Thyroid gland (tissue), 4 donors: ENCODE measurements around the gene CLCF1. TPM values are rescaled to one million over a fixed set of nuclear protein-coding genes. Genes with fewer than 3 reads are reported as not detected.

ENCODE experiments used
- DNase-seq, 2 donors: peaks; one replicate each; pipeline ENCODE4 v3.0.0-alpha.2; 2019
- H3K27ac ChIP-seq, 3 donors: fragments of 200-600 bp; sonication (generic); 1 replicate in 2 of 3; 2 replicates in 1 of 3; pipeline ENCODE4 v1.5.1; 2016 to 2019; ENCODE audit warnings: mild to moderate bottlenecking in 1 of 3, moderate library complexity in 1 of 3
- H3K27me3 ChIP-seq: fragments of 200-600 bp; sonication (generic); one replicate; pipeline ENCODE4 v1.5.1; 2019
- H3K36me3 ChIP-seq, 2 donors: fragments of 200-600 bp; sonication (generic); one replicate each; pipeline ENCODE4 v1.5.1; 2016 to 2019
- H3K4me1 ChIP-seq, 2 donors: fragments of 200-600 bp; sonication (generic); one replicate each; pipeline ENCODE4 v1.5.1; 2017 to 2019
- H3K4me3 ChIP-seq, 3 donors: fragments of 200-600 bp; sonication (generic); replicated peaks in 1 of 3; 1 replicate in 2 of 3; 2 replicates in 1 of 3; pipeline ENCODE4 v1.5.1; 2016; ENCODE audit warnings: mild to moderate bottlenecking in 1 of 3
- H3K9me3 ChIP-seq: fragments of 200-600 bp; sonication (generic); one replicate; pipeline ENCODE4 v1.5.1; 2017
- POLR2A ChIP-seq, 2 donors: fragments of 450-650 bp; IDR thresholded peaks; one replicate each; pipeline ENCODE4 v1.6.1; 2017; ENCODE audit warnings: antibody characterized with exemption in 2 of 2, mild to moderate bottlenecking in 2 of 2, moderate library complexity in 1 of 2
- WGBS, 2 donors: methylation state at CpG; one replicate each; pipeline ENCODE4 v1.1.5; 2017; 5-methylcytosine and 5-hydroxymethylcytosine counted together
- intact Hi-C: fragments of 100-400 bp; cut with DNase I; formaldehyde crosslinking; loops from one replicate; pipeline ENCODE4 v1.15.1; 2023
- total RNA-seq, 4 donors: library from RNA; depleted of rRNA; stranded (reverse); fragments of >200 nt; gene quantifications; one replicate each; pipeline ENCODE4 v1.2.3, GENCODE V29; 2016
- TF ChIP-seq, protein P1 (sequence below), 6 experiments: fragments of 200-600 bp in 3 of 6; fragments of 450-650 bp in 3 of 6; sonication (generic) in 3 of 6; IDR thresholded peaks; one replicate each; pipeline ENCODE4 v1.5.1; 2016 to 2019; ENCODE audit warnings: antibody characterized with exemption in 6 of 6, mild to moderate bottlenecking in 2 of 6, inconsistent platforms in 1 of 6, moderate library complexity in 1 of 6

The CLCF1 gene
- total RNA-seq, 4 donors from 2014 or later: 4.3 to 9.4 (median 6.9) TPM

DNA sequence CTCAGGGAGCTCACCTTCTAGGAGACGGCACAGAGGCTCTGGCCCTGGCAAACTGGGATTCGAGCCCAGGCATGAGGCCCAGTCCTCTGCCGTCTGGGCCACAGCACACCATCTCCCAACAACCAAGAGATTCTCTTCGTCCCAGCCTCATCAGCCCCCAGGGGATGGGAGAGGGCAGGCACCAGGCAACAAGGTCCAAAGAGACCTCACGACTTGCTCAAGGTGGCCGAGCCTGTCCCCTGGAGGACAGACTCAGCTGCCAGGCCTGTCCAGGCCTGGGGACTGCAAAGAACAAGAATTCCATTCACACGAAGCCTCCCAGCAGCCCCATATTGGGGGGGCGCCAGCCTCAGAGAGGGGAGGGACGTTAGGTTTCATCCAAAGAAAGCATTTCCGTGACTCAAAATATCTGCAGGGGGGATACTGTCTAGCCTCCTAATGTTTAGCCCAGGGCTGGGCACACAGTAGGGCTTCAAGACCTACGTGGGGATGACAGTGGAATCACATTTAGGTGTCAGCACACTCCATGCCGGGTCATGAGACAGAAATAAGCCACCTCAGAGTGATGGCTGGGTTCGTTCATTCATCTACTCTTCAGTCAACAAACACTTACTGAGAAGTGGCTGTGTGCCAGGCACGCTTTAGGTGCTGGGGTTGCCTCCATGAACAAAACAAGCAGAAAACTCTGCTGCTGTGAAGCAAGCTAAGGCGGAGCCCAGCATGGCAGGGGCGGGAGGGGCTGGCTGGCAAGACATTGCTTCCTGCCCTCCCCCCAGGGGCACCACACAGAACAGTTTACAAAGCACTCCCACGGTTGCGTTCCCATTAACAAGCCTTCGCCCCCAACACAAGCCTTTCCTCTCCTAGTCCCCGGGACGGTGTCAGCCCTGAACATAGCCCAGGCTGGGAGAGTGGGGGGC, 43.3 kb upstream of the CLCF1 start:
- no peaks in the 10 kb centered on the region for H3K36me3 ChIP-seq
- no peak overlapping the region for H3K4me3 ChIP-seq
- H3K27me3 ChIP-seq: no peaks in the 10 kb centered on the region
- H3K4me1 ChIP-seq: peaks cover 16 to 74% of the 10 kb centered on the region in 2 donors
- DNase-seq: peak; percentile 68
- 47 to 50% methylated on average over 17 to 21 of the region's 21 CpGs for WGBS, 2 donors
- intact Hi-C loops: no loop called here
- TF ChIP-seq, protein P1, sequence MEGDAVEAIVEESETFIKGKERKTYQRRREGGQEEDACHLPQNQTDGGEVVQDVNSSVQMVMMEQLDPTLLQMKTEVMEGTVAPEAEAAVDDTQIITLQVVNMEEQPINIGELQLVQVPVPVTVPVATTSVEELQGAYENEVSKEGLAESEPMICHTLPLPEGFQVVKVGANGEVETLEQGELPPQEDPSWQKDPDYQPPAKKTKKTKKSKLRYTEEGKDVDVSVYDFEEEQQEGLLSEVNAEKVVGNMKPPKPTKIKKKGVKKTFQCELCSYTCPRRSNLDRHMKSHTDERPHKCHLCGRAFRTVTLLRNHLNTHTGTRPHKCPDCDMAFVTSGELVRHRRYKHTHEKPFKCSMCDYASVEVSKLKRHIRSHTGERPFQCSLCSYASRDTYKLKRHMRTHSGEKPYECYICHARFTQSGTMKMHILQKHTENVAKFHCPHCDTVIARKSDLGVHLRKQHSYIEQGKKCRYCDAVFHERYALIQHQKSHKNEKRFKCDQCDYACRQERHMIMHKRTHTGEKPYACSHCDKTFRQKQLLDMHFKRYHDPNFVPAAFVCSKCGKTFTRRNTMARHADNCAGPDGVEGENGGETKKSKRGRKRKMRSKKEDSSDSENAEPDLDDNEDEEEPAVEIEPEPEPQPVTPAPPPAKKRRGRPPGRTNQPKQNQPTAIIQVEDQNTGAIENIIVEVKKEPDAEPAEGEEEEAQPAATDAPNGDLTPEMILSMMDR (IDR thresholded peaks at IDR 0.05): no peak
- no peak for TF ChIP-seq POLR2A (IDR thresholded peaks at IDR 0.05)
- H3K9me3 ChIP-seq: no peaks in the 10 kb centered on the region
- peak overlapping the region in 2 of 3 donors; percentile 43 to 75 for H3K27ac ChIP-seq

DNA sequence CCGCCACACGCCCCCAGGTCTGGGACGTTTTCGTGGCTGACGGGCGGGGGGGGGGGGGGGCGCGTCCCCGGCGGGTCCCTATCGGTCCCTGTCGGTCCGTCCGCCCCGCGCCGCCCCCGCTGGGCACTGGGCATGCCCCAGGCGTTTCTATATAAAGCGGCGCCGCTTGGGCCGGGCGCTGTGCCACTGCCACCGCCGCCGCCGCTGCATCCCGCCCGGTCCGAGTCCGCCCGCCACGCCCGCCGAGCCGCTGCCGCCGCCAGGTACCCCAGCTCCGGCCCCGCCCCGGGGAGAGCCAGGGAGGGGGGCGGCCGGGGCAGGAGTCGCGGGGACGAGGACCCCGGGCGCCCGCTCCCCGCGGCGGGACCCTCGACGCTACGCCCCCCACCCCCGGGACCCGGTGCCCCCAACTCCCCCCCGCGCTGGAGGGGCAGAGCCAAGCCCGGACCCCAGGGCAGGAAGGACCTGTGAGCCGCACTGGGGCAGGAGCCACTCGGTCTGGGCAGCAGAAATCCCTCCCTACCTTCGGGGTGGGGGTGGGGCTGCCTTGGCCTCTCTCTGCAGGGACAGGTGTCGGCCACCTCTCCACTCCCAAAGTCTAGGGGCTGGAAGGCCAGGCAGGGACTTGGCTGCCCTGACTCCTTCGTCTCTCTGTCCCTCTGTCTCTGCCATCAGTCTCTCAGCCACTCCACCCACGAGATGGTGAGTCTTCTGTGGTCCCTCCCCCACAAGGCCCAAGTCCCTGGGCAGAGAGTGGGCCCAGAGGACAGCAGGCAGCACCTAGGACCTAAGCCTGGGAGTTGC, 42.3 kb upstream of the CLCF1 start, which contains the start of gene CARNS1:
Gene CARNS1, plus strand, starts transcription at position 178 of the 804 bp plus-strand sequence. Its CDS starts 522 bp downstream, at position 700.
- peak within 1 kb of the TSS; percentile 43 to 75 (median 44) for H3K27ac ChIP-seq
- H3K27me3 ChIP-seq: no peaks in the 10 kb centered on the region
- no peaks in the 10 kb centered on the region for H3K9me3 ChIP-seq
- peaks cover 16 to 78% of the 10 kb centered on the region in 2 donors for H3K4me1 ChIP-seq
- WGBS, 2 donors: 0 to 8% methylated on average over 6 to 16 of the region's 67 CpGs
- TF ChIP-seq POLR2A (IDR thresholded peaks at IDR 0.05): peak in 1 of 2 donors; percentile 20
- TF ChIP-seq, protein P1 (IDR thresholded peaks at IDR 0.05): no peak
- peak; percentile 54 to 65 for DNase-seq
- no peaks in the 10 kb centered on the region for H3K36me3 ChIP-seq
- intact Hi-C loops: no loop called here
- peak within 1 kb of the TSS in 1 of 3 donors; percentile 35 for H3K4me3 ChIP-seq

DNA sequence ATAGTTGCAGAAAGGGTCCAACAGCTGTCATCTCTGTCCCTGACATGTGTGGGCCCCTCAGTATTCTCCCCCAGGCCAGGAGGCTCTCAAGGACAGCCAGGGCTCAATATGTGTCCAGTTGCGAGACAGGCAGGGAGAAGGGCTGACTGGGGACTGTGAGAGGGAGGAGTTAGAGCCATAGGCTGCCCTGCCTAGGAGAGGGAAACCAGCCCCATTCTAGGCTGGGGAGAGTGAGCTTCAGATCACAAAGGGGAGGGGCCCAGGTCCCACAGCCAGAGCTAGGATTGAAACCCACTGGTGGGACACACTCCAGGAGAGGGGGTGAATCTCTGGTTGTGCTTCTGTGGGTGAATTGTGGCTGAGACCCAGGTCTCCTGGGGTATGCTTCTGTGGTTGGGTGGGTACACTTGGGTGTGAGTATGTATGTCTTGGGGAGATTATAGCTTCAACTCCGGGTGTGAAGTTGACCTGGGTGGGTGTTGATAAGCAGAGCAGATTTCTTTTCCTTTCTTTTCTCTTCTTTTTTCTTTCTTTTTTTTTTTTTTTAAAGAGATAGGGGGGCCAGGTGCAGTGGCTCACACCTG, 40.0 kb upstream of the CLCF1 start:
- Histone ChIP-seq H3K4me3 (no peak overlapping the region), H3K9me3 (no peaks in the 10 kb centered on the region), H3K36me3 (no peaks in the 10 kb centered on the region), H3K4me1 (peaks cover 9 to 56% of the 10 kb centered on the region in 2 donors), H3K27ac (no peak overlapping the region), H3K27me3 (no peaks in the 10 kb centered on the region)
- WGBS, 2 donors: 74 to 79% methylated on average over 2 of the region's 2 CpGs
- intact Hi-C loops: no loop called here
- no peak for DNase-seq
- TF ChIP-seq, protein P1 (IDR thresholded peaks at IDR 0.05): no peak
- no peak for TF ChIP-seq POLR2A (IDR thresholded peaks at IDR 0.05)

DNA sequence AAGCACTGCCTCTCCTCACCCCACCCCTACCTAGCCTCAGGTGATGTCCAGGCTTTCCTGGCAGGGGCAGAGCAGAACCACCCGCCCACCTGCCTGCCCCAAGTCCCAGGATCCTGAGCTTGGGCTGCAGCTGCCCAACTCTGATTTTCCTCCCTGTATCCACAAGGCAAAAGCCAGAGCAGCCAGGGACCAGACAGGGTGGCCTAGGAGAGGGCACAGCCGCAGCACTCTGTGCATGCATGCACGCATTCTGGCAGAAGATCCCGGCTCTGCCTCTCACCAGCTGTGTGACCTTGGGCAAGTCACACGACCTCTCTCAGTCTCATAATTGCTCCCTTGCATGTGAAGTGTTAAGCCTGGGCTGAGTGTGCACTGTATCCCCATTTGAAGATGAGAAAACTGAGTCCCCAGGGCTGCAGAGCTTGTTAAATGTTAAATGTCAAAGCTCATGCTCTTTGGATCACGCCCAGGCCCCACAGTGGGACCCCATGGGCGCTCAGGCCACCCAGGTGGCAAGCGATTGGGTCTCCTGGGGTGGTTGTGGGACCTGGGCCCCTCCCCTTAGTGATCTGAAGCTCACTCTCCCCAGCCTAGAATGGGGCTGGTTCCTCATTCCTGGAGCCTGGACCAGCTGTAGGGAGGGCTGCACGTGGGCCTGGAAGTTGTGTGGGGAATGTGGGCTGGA, 39.2 kb upstream of the CLCF1 start:
- DNase-seq: no peak
- no peak for TF ChIP-seq POLR2A (IDR thresholded peaks at IDR 0.05)
- TF ChIP-seq, protein P1 (IDR thresholded peaks at IDR 0.05): no peak
- WGBS, 2 donors: 72 to 88% methylated on average over 6 to 9 of the region's 9 CpGs
- Histone ChIP-seq H3K9me3 (no peaks in the 10 kb centered on the region), H3K27ac (no peak overlapping the region), H3K36me3 (no peaks in the 10 kb centered on the region), H3K27me3 (no peaks in the 10 kb centered on the region), H3K4me3 (no peak overlapping the region), H3K4me1 (peaks cover 9 to 49% of the 10 kb centered on the region in 2 donors)
- intact Hi-C loops: no loop called here
